GM10248 (cell line): ENCODE measurements around the gene IRF2BPL.

Experiments used
- CTCF ChIA-PET: fragments of 300-600 bp; sonication (Branson Sonifier 250); formaldehyde crosslinking; extraction: SDS; loops from one replicate; lab custom pipeline; 2021; ENCODE audit warnings: antibody characterized with exemption; lab: Yijun Ruan, JAX
- POLR2A ChIA-PET: fragments of 350-650 bp; sonication (Branson Sonifier 250); formaldehyde crosslinking; extraction: SDS; loops from one replicate; lab custom pipeline; 2020; ENCODE audit warnings: antibody characterized with exemption; lab: Yijun Ruan, JAX
- DNase-seq: peaks from one replicate; pipeline ENCODE4 v3.0.0; 2012; ENCODE audit errors: extremely low spot score
- TF ChIP-seq, protein P1 (sequence below): IDR thresholded peaks from 2 replicates; pipeline ENCODE4 v1.5.1; 2012; ENCODE audit warnings: mild to moderate bottlenecking, low read depth; ENCODE audit errors: extremely low read depth, missing control alignments, control extremely low read depth

Gene IRF2BPL

DNA sequence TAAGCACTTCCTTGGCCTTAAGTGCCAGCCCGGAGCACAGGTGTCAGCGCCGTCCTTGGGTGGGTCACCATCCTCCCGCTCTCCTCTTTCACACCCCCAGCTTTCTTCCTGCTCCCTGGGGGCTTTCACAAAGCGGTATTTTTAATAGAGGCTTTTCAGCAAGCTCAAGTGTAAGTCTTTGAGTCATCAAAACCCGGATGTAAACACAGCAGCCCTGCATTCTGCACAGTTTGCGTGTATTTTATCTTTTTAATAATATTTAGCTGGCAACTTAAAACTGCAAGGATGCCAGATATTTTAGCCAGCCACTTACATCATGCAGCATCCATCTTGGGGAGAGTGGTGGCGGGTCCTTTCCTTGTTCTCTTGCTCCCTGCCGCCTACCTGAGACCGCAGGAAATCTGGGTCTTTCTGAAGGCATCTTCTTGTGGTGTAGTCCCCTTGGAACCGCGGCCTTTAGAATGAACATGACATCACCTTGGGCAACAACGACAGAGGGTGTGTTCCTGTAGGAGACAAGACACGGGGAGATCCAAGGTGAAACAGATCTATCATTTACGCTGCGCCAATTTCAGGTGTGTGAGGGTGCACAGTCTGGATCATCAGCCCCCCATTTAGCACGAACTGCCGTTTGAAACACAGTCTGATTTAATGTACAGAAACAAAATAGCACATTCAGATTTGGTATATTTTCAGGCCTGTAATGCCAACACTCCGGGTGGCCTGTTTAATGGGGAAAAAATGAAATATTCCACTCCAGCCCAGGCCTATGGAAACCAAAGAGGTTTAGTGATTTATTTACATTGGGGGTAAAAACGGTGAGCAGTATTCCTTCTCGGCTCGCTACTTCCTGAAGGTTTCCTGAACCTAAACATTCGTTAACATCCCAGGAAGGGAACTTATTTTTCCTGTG lies 12.5 kb upstream of the IRF2BPL start:
- POLR2A ChIA-PET, result no interaction called here
- no peak for DNase-seq
- CTCF ChIA-PET, result interaction anchor here (0.9 to 6.8 kb wide), 9 partner anchors 13 to 128 kb away, joined by 3 to 66 read pairs (median 4); no protein-coding TSS in a partner anchor
- TF ChIP-seq, protein P1, sequence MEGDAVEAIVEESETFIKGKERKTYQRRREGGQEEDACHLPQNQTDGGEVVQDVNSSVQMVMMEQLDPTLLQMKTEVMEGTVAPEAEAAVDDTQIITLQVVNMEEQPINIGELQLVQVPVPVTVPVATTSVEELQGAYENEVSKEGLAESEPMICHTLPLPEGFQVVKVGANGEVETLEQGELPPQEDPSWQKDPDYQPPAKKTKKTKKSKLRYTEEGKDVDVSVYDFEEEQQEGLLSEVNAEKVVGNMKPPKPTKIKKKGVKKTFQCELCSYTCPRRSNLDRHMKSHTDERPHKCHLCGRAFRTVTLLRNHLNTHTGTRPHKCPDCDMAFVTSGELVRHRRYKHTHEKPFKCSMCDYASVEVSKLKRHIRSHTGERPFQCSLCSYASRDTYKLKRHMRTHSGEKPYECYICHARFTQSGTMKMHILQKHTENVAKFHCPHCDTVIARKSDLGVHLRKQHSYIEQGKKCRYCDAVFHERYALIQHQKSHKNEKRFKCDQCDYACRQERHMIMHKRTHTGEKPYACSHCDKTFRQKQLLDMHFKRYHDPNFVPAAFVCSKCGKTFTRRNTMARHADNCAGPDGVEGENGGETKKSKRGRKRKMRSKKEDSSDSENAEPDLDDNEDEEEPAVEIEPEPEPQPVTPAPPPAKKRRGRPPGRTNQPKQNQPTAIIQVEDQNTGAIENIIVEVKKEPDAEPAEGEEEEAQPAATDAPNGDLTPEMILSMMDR, result no peak

DNA sequence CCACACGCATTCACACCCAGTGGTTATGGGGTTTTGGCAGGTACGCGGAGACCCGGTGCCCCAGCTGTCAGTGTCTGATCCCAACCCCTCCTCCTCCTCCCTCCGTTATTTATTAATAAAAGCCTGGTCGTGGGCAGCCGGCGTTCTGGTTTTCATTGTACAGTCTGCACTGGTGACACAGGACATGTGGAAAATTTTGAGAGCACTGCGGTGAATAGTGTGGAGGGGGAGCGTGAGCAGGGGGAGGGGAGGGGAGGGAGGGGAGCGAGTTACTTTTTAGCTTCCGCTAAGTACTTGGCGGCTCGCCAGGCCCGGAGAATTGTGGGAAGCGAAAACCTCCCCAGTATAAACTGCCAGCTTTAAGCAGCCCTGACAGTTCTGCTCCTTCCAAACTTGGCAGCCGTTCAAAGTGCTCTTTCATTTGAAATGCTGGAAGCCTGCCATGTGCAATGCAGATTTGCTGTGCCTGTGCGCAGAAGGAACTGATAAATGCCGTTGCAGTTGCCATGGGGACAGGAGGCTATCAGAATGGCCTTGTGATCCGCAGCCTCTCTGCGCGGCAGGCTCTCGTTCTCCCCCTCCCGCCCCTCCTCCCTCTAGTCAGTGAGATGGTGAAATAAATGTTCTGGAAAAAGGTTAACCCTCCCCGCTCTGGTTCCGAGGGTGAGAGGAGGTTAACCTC lies 11.7 kb upstream of the IRF2BPL start:
- TF ChIP-seq, protein P1, result no peak

DNA sequence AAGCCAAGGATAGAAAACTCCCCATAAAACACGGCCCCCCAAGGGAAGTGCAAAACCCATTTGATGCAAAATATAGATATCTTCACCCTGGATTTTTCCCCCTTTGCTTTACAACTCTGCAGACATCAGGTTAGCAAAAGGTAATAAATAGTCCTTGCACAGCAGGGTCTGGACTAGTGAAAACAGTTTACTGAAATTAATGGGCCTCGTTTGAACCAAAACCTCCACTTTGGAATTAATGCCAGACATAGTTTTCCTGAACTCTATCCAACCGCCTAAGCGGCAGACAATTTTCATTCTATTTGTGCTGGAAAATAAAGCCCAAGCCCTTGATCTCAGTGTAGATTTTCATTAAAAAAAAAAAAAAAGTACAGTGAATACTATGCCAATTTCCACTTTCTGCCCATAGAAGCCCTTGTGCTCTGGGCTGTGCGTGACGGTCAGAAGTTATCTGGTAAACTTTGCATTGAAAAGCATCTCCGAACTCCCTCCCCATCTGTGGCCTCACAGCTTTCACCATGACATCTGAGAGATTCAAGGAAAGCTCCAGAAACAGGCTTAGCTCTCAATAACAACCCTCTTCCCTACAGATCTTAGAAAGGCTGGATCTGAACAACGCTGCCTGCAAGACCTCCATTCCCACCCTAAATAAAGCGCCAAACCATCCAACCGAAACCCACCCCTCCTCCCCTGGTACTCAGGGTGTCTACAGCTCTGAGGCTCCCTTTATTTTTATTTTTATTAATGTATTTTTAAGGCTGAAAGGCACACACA lies 11.0 kb upstream of the IRF2BPL start:
- TF ChIP-seq, protein P1, result no peak
- DNase-seq, result no peak
- ChIA-PET POLR2A (interaction anchor here (1.0 kb wide), 1 partner anchor 78 kb away, joined by 3 read pairs; no protein-coding TSS in a partner anchor), CTCF (interaction anchor here (1.2 to 6.8 kb wide), 6 partner anchors 15 to 126 kb away, joined by 3 to 66 read pairs (median 4); no protein-coding TSS in a partner anchor)

More for the DNA sequence above, 11.7 kb upstream of the IRF2BPL start:
- CTCF ChIA-PET, result interaction anchor here (1.2 to 6.8 kb wide), 6 partner anchors 14 to 127 kb away, joined by 3 to 66 read pairs (median 4); no protein-coding TSS in a partner anchor
- POLR2A ChIA-PET, result interaction anchor here (1.0 kb wide), 1 partner anchor 78 kb away, joined by 3 read pairs; no protein-coding TSS in a partner anchor
- peak; percentile 69 for DNase-seq

DNA sequence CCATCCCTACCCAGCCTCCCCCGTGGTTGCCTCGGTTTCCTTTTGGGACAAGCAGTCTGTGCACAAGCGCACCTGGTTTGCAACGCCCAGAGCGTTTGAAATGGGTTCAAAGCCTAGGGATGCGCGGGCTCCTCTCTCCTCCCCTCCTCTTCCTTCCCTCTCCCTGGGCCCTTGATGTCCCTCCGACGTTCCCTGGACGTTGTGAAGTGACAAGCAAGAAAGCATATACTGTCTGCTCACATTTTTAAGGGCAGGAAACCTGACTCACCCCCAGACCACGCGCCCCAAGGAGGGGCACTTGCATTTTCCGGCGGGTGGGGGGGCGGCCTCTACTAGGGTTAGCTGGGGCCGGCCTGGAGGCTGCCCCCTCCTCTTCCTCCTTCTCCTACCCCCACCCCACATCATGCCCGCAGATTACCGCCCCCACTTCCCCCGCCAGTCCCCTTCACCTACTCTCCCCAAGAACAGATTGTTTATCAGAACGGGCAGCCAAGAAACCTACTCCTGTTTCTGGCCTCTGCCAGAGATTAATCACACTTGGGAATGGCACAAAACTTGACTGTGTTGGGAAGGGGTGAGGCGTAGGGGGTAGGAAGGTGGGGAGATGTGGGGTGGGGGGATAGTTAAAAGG lies 9.5 kb upstream of the IRF2BPL start:
- CTCF ChIA-PET, result interaction anchor here (1.8 to 3.4 kb wide), 5 partner anchors 9 to 125 kb away, joined by 6 to 15 read pairs (median 6); partner anchors contain the start of gene IRF2BPL

DNA sequence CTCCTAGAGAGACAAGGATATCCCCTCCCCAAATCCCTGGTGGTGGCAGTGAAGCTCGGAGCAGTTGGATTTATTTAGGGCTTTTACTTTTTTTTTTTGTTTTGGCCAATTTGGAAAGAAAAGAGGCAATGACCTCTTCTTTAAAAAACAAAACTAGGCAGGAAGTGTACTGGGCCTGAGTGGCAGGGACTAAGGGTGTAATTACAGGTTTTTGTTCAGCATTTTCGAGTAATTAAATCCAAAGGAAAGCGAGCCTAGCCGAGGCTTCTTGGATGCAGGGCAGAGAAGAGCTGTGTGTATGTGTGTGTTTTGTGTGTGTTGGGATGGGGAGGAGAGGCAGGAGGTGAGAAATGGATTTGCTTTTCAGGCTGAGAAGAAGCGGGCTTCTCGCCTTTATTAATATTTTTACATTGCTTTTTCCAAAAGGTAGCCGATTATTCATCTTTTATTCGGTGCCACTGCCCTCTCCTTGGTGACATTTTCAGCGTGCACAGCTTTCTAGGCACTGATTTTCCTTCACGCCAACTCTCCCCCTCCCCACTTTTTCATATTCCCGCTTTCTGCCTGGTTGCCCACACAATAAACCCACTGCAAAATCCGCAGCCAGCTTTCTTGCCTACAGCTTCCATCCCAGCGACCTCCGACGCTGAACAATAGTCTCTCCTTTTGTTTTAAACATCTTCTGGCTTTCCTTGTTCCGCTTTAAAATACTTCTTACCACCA lies 8.9 kb upstream of the IRF2BPL start:
- CTCF ChIA-PET, result interaction anchor here (0.7 to 3.4 kb wide), 8 partner anchors 9 to 124 kb away, joined by 3 to 15 read pairs (median 6); partner anchors contain the start of gene IRF2BPL

More for the DNA sequence above, 9.5 kb upstream of the IRF2BPL start:
- TF ChIP-seq, protein P1, result no peak
- POLR2A ChIA-PET, result no interaction called here
- DNase-seq, result no peak

More for the DNA sequence above, 8.9 kb upstream of the IRF2BPL start:
- TF ChIP-seq, protein P1, result no peak
- no peak for DNase-seq
- POLR2A ChIA-PET, result no interaction called here
